Endothelial cell of hepatic sinusoid (primary cell): ENCODE measurements around the gene MEIS3.

Experiments
- in situ Hi-C: cut with HindIII; loops from 2 replicates; pipeline ENCODE4 v1.10.0; 2017; ENCODE audit warnings: low sequenced_read_pairs

Gene MEIS3

GRCh38 chr19:47419030-47419783 lies at the start of gene MEIS3:
MEIS3 (minus strand) TSS chr19:47419527; CDS start chr19:47419081, 446 bp downstream.
- in situ Hi-C loops = no loop called here

- in situ Hi-C loops = no loop called here
Measured at GRCh38 chr19:47467914-47468313, 48.6 kb upstream of the MEIS3 start.

- in situ Hi-C loops = no loop called here
Measured at GRCh38 chr19:47465957-47466356, 46.6 kb upstream of the MEIS3 start.

- in situ Hi-C loops = no loop called here
Measured at GRCh38 chr19:47464675-47465419, 45.5 kb upstream of the MEIS3 start.

- in situ Hi-C loops = no loop called here
Measured at GRCh38 chr19:47461876-47462275, 42.5 kb upstream of the MEIS3 start.

GRCh38 chr19:47459477-47459876 lies 40.1 kb upstream of the MEIS3 start:
- in situ Hi-C loops = no loop called here

GRCh38 chr19:47458672-47459071 lies 39.3 kb upstream of the MEIS3 start:
- in situ Hi-C loops = no loop called here

GRCh38 chr19:47456721-47457474 lies 37.6 kb upstream of the MEIS3 start:
- in situ Hi-C loops = no loop called here

- in situ Hi-C loops = no loop called here
Measured at GRCh38 chr19:47450478-47450877, 31.2 kb upstream of the MEIS3 start.

GRCh38 chr19:47448360-47448727 lies 29.0 kb upstream of the MEIS3 start:
- in situ Hi-C loops = loop anchor here (5.0 kb wide), 3 partner anchors 59 to 214 kb away; no protein-coding TSS in a partner anchor

GRCh38 chr19:47447470-47448359 lies 28.4 kb upstream of the MEIS3 start:
- in situ Hi-C loops = loop anchor here (5.0 kb wide), 3 partner anchors 60 to 215 kb away; no protein-coding TSS in a partner anchor

- in situ Hi-C loops = loop anchor here (5.0 kb wide), 3 partner anchors 60 to 215 kb away; no protein-coding TSS in a partner anchor
Measured at GRCh38 chr19:47446534-47447469, 27.5 kb upstream of the MEIS3 start.

GRCh38 chr19:47445937-47446402 lies 26.6 kb upstream of the MEIS3 start:
- in situ Hi-C loops = loop anchor here (5.0 kb wide), 3 partner anchors 61 to 216 kb away; no protein-coding TSS in a partner anchor

GRCh38 chr19:47445527-47445926 lies 26.2 kb upstream of the MEIS3 start:
- in situ Hi-C loops = loop anchor here (5.0 kb wide), 3 partner anchors 62 to 217 kb away; no protein-coding TSS in a partner anchor

GRCh38 chr19:47444388-47444821 lies 25.1 kb upstream of the MEIS3 start:
- in situ Hi-C loops = no loop called here

GRCh38 chr19:47443331-47443730 lies 24.0 kb upstream of the MEIS3 start:
- in situ Hi-C loops = no loop called here

GRCh38 chr19:47438793-47439220 lies 19.5 kb upstream of the MEIS3 start:
- in situ Hi-C loops = no loop called here

- in situ Hi-C loops = no loop called here
Measured at GRCh38 chr19:47437500-47437899, 18.2 kb upstream of the MEIS3 start.
